ENCODE data around the gene RPL10A. TPM values are rescaled to one million over a fixed set of nuclear protein-coding genes. Genes with fewer than 3 reads are reported as not detected.
"Not testable (repeated sequence)": the region's sequence is repeated elsewhere in the genome, so short reads cannot be mapped to it uniquely, and the experiment has no call there.

RPL10A gene
- total RNA-seq, 4 donors from 2014 or later: 1,714 to 2,467 (median 2,118) TPM

GRCh38 chr6:35514587-35514986, 46.4 kb downstream of the RPL10A start:
- H3K4me3 ChIP-seq (ENCODE audit: low read depth, poor library complexity, severe bottlenecking): no peak overlapping the region
- WGBS, 2 donors: 69 to 75% methylated on average over 4 of the region's 4 CpGs
- no peak for DNase-seq (ENCODE audit: low spot score in 2 of 2)
- intact Hi-C loops (cut with DNase I; ENCODE audit: low total_unique reads): no loop called here
- TF ChIP-seq POLR2A (IDR thresholded peaks at IDR 0.05): no peak
- no peak for TF ChIP-seq CTCF (IDR thresholded peaks at IDR 0.05)

GRCh38 chr6:35515939-35516338, 47.7 kb downstream of the RPL10A start:
- DNase-seq (ENCODE audit: low spot score in 2 of 2); intact Hi-C loops (cut with DNase I; ENCODE audit: low total_unique reads); H3K4me3 ChIP-seq (ENCODE audit: low read depth, poor library complexity, severe bottlenecking): not testable (repeated sequence)
- 83 to 84% methylated on average over 6 of the region's 6 CpGs for WGBS, 2 donors

- intact Hi-C loops (cut with DNase I; ENCODE audit: low total_unique reads): no loop called here
- no peak overlapping the region for H3K4me3 ChIP-seq (ENCODE audit: low read depth, poor library complexity, severe bottlenecking)
- no peak for DNase-seq (ENCODE audit: low spot score in 2 of 2)
- WGBS, 2 donors: 67 to 76% methylated on average over 6 of the region's 6 CpGs
- no peak for TF ChIP-seq CTCF (IDR thresholded peaks at IDR 0.05)
- TF ChIP-seq POLR2A (IDR thresholded peaks at IDR 0.05): no peak
Measured at GRCh38 chr6:35516712-35517111, 48.5 kb downstream of the RPL10A start.

GRCh38 chr6:35517978-35518377, 49.8 kb downstream of the RPL10A start:
- DNase-seq (ENCODE audit: low spot score in 2 of 2); H3K4me3 ChIP-seq (ENCODE audit: low read depth, poor library complexity, severe bottlenecking); intact Hi-C loops (cut with DNase I; ENCODE audit: low total_unique reads): not testable (repeated sequence)
- 83 to 91% methylated on average over 7 of the region's 7 CpGs for WGBS, 2 donors

GRCh38 chr6:35518566-35519312, 50.5 kb downstream of the RPL10A start:
- WGBS, 2 donors: 86 to 90% methylated on average over 6 of the region's 6 CpGs
- no peak for TF ChIP-seq CTCF (IDR thresholded peaks at IDR 0.05)
- intact Hi-C loops (cut with DNase I; ENCODE audit: low total_unique reads): no loop called here

GRCh38 chr6:35519313-35520015, 51.3 kb downstream of the RPL10A start:
- WGBS, 2 donors: 77 to 78% methylated on average over 9 of the region's 9 CpGs
- no peak for DNase-seq (ENCODE audit: low spot score in 2 of 2)
- TF ChIP-seq POLR2A (IDR thresholded peaks at IDR 0.05) (no peak), CTCF (IDR thresholded peaks at IDR 0.05) (no peak)
- intact Hi-C loops (cut with DNase I; ENCODE audit: low total_unique reads): loop anchor here (5.0 kb wide), 1 partner anchor 218 kb away; the partner anchor contains the start of gene ARMC12
- no peak overlapping the region for H3K4me3 ChIP-seq (ENCODE audit: low read depth, poor library complexity, severe bottlenecking)

More at GRCh38 chr6:35518566-35519312, 50.5 kb downstream of the RPL10A start:
- no peak overlapping the region for H3K4me3 ChIP-seq (ENCODE audit: low read depth, poor library complexity, severe bottlenecking)
- no peak for DNase-seq (ENCODE audit: low spot score in 2 of 2)

Small RNA genes lying within 50 kb of the gene (microRNA-seq; reads per million reads assigned to microRNA genes)
- 0 to 0.57 reads per million in 2 donors for gene MIR7111 (ENCODE audit: borderline number of aligned reads in 1 of 2, borderline replicate concordance in 2 of 2)

Other genes with a start within 250 kb of the RPL10A start
- 10 to 100 TPM; 12.4 to 21.4 (median 16.8) TPM for gene ZNF76, start 208.7 kb upstream of the RPL10A start, total RNA-seq
- gene DEF6, start 170.6 kb upstream of the RPL10A start, total RNA-seq: 10 to 100 TPM; 30.1 to 53.3 (median 39.4) TPM
- 10 to 100 TPM; 22.6 to 33.8 (median 27.1) TPM for gene PPARD, start 125.8 kb upstream of the RPL10A start, total RNA-seq
- 10 to 100 TPM; 17.5 to 36.7 (median 34.2) TPM for gene FANCE, start 16.1 kb upstream of the RPL10A start, total RNA-seq
- gene TEAD3, start 28.7 kb downstream of the RPL10A start, total RNA-seq: 10 to 100 TPM; 51.3 to 73.2 (median 56.8) TPM
- gene TULP1, start 44.5 kb downstream of the RPL10A start, total RNA-seq: under 1 TPM in 2 of 4 donors, not detected in 2; 0.61 to 0.65 TPM
- gene FKBP5, start 220.5 kb downstream of the RPL10A start, total RNA-seq: 100 to 1,000 TPM; 166 to 278 (median 238) TPM